Measurements from ENCODE around the gene PATE3. TPM values are rescaled to one million over a fixed set of nuclear protein-coding genes. Genes with fewer than 3 reads are reported as not detected.

Gene PATE3, protein sequence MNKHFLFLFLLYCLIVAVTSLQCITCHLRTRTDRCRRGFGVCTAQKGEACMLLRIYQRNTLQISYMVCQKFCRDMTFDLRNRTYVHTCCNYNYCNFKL
- total RNA-seq (2013; cell fraction: nucleolus; rRNA removed) = not detected in 2 replicates
- not detected in 2 replicates for total RNA-seq (2014; rRNA removed)
- not detected in 2 replicates for total RNA-seq (2014; rRNA removed; fragmentation: Illumina TruSeq; extraction: Trizol)
- total RNA-seq (2021) = not detected in 2 replicates
- polyA plus RNA-seq (2011; ENCODE audit: low read depth) = not detected
- not detected in 2 replicates for polyA plus RNA-seq (2011; rRNA removed)
- polyA plus RNA-seq (2011; cell fraction: cytosol; rRNA removed) = not detected in 2 replicates
- not detected in 2 replicates for polyA plus RNA-seq (2011; cell fraction: nucleus; rRNA removed)
- polyA plus RNA-seq (2012) = not detected in 2 replicates
- polyA plus RNA-seq (2014; fragmentation: Illumina TruSeq; extraction: Trizol) = not detected in 2 replicates
- polyA plus RNA-seq (2014; fragmentation: Nextera tagmentation; extraction: Ambion mirVana) = not detected
- not detected in 2 replicates for polyA plus RNA-seq (2014; rRNA removed)
- not detected for polyA plus RNA-seq (2016; fragmentation: Nextera tagmentation; extraction: Ambion mirVana)
- not detected in 2 replicates for polyA minus RNA-seq (2011; rRNA and poly(A)+ RNA removed)
- not detected in 2 replicates for polyA minus RNA-seq (2011; cell fraction: cytosol; rRNA and poly(A)+ RNA removed)
- polyA minus RNA-seq (2011; cell fraction: nucleus; rRNA and poly(A)+ RNA removed) = not detected in 2 replicates
- not detected for Bru-seq, nascent RNA
- BruChase-seq, experiment 1, labeled RNA remaining after a 6-hour chase = not detected
- BruChase-seq, experiment 2, labeled RNA remaining after a 2-hour chase = not detected
- long read RNA-seq, experiment 1 = 0 reads
- long read RNA-seq, experiment 2 = 0 reads

DNA sequence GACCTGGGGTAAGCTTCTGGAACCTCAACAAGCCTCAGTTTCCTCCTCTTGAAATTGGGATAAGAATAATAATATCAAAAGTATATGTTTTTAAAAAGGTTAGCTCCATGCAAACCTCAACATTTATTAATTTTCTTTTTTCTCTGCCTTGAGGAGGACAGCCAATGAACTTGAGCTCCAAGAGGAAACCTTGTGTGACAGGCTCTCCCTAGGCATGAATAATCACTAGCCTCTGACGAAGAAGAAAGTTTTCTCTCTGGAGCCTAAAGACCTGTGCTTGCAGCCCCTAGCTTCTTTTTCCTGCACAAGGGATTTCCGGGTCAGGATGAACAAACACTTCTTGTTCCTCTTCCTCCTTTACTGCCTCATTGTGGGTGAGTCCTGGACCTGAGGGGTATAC lies at the start of gene PATE3:
TSS of gene PATE3 (plus strand) at position 301 of the 400 bp plus-strand sequence. CDS start at position 326, 25 bp downstream.
- BruUV-seq (replicated peaks) = no TSS peak
- Histone ChIP-seq H3K4me1 (ENCODE audit: control insufficient read depth, insufficient read depth, low read length) (no peaks in the 10 kb centered on the region), H3K4me2 (ENCODE audit: control insufficient read depth, insufficient read depth) (no peak within 1 kb of the TSS), H3K4me3 (no peak within 1 kb of the TSS), H3K79me2 (ENCODE audit: control insufficient read depth, insufficient read depth, low read length) (no peaks in the 10 kb centered on the region), H3K36me3 (ENCODE audit: control insufficient read depth in 2 of 2, insufficient read depth in 2 of 2, low read length in 1 of 2) (no peaks in the 10 kb centered on the region), H2AFZ (ENCODE audit: control insufficient read depth, low read depth, low read length) (no peak within 1 kb of the TSS), H3K27ac (ENCODE audit: control insufficient read depth, insufficient read depth) (no peak within 1 kb of the TSS), H3K9me3 (replicated peaks; ENCODE audit: control insufficient read depth, insufficient read depth, low read length) (no peaks in the 10 kb centered on the region), H3K9ac (ENCODE audit: control insufficient read depth, insufficient read depth, low read length) (no peak within 1 kb of the TSS), H3K27me3 (replicated peaks in 1 of 2; ENCODE audit: control insufficient read depth in 2 of 2, insufficient read depth in 2 of 2, low read length in 1 of 2) (no peaks in the 10 kb centered on the region), H4K20me1 (ENCODE audit: control insufficient read depth, insufficient read depth) (no peaks in the 10 kb centered on the region)
- intact Hi-C loops (cut with micrococcal nuclease; ENCODE audit: unreplicated experiment) (no loop called here), in situ Hi-C loops (cut with MboI) (no loop called here)
- POLR2A ChIA-PET = no interaction called here
- ATAC-seq (no peak), DNase-seq (ENCODE audit: low read depth, low spot score) (no peak), FAIRE-seq (no peak)
- TF ChIP-seq SMARCA5 (IDR thresholded peaks at IDR 0.05) (no peak), STAT1 (conservative IDR thresholded peaks at IDR 0.05) (no peak), KAT2A (conservative IDR thresholded peaks at IDR 0.05; ENCODE audit: control insufficient read depth, low read depth, low read length) (no peak), BCL11A (IDR thresholded peaks at IDR 0.05; ENCODE audit: low read depth, low read length) (no peak), RAD51 (IDR thresholded peaks at IDR 0.05) (no peak), TCF3 (IDR thresholded peaks at IDR 0.05; ENCODE audit: borderline replicate concordance, insufficient read depth, low read depth, low read length) (no peak), MEF2A (IDR thresholded peaks at IDR 0.05; ENCODE audit: insufficient read depth, low read depth, low read length) (no peak)
- TF ChIP-seq, protein P1, sequence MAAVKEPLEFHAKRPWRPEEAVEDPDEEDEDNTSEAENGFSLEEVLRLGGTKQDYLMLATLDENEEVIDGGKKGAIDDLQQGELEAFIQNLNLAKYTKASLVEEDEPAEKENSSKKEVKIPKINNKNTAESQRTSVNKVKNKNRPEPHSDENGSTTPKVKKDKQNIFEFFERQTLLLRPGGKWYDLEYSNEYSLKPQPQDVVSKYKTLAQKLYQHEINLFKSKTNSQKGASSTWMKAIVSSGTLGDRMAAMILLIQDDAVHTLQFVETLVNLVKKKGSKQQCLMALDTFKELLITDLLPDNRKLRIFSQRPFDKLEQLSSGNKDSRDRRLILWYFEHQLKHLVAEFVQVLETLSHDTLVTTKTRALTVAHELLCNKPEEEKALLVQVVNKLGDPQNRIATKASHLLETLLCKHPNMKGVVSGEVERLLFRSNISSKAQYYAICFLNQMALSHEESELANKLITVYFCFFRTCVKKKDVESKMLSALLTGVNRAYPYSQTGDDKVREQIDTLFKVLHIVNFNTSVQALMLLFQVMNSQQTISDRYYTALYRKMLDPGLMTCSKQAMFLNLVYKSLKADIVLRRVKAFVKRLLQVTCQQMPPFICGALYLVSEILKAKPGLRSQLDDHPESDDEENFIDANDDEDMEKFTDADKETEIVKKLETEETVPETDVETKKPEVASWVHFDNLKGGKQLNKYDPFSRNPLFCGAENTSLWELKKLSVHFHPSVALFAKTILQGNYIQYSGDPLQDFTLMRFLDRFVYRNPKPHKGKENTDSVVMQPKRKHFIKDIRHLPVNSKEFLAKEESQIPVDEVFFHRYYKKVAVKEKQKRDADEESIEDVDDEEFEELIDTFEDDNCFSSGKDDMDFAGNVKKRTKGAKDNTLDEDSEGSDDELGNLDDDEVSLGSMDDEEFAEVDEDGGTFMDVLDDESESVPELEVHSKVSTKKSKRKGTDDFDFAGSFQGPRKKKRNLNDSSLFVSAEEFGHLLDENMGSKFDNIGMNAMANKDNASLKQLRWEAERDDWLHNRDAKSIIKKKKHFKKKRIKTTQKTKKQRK (IDR thresholded peaks at IDR 0.05; ENCODE audit: low read depth, low read length) = no peak
- TF ChIP-seq, protein P2, sequence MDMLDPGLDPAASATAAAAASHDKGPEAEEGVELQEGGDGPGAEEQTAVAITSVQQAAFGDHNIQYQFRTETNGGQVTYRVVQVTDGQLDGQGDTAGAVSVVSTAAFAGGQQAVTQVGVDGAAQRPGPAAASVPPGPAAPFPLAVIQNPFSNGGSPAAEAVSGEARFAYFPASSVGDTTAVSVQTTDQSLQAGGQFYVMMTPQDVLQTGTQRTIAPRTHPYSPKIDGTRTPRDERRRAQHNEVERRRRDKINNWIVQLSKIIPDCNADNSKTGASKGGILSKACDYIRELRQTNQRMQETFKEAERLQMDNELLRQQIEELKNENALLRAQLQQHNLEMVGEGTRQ (IDR thresholded peaks at IDR 0.05; ENCODE audit: borderline replicate concordance, low read depth, low read length) = no peak
- TF ChIP-seq, protein P3, sequence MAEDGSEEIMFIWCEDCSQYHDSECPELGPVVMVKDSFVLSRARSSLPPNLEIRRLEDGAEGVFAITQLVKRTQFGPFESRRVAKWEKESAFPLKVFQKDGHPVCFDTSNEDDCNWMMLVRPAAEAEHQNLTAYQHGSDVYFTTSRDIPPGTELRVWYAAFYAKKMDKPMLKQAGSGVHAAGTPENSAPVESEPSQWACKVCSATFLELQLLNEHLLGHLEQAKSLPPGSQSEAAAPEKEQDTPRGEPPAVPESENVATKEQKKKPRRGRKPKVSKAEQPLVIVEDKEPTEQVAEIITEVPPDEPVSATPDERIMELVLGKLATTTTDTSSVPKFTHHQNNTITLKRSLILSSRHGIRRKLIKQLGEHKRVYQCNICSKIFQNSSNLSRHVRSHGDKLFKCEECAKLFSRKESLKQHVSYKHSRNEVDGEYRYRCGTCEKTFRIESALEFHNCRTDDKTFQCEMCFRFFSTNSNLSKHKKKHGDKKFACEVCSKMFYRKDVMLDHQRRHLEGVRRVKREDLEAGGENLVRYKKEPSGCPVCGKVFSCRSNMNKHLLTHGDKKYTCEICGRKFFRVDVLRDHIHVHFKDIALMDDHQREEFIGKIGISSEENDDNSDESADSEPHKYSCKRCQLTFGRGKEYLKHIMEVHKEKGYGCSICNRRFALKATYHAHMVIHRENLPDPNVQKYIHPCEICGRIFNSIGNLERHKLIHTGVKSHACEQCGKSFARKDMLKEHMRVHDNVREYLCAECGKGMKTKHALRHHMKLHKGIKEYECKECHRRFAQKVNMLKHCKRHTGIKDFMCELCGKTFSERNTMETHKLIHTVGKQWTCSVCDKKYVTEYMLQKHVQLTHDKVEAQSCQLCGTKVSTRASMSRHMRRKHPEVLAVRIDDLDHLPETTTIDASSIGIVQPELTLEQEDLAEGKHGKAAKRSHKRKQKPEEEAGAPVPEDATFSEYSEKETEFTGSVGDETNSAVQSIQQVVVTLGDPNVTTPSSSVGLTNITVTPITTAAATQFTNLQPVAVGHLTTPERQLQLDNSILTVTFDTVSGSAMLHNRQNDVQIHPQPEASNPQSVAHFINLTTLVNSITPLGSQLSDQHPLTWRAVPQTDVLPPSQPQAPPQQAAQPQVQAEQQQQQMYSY (CRISPR knock-in tag; IDR thresholded peaks at IDR 0.05) = no peak
- TF ChIP-seq, protein P4, sequence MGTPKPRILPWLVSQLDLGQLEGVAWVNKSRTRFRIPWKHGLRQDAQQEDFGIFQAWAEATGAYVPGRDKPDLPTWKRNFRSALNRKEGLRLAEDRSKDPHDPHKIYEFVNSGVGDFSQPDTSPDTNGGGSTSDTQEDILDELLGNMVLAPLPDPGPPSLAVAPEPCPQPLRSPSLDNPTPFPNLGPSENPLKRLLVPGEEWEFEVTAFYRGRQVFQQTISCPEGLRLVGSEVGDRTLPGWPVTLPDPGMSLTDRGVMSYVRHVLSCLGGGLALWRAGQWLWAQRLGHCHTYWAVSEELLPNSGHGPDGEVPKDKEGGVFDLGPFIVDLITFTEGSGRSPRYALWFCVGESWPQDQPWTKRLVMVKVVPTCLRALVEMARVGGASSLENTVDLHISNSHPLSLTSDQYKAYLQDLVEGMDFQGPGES (IDR thresholded peaks at IDR 0.05) = no peak
- TF ChIP-seq, protein P5, sequence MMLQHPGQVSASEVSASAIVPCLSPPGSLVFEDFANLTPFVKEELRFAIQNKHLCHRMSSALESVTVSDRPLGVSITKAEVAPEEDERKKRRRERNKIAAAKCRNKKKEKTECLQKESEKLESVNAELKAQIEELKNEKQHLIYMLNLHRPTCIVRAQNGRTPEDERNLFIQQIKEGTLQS (IDR thresholded peaks at IDR 0.05; ENCODE audit: borderline replicate concordance, extremely low read depth, low read depth, low read length) = no peak
- SMC1A ChIA-PET (ENCODE audit: uncharacterized antibody, unreplicated experiment) = no interaction called here
- CTCF ChIA-PET = no interaction called here
- RAD21 ChIA-PET (ENCODE audit: unreplicated experiment) = no interaction called here
- 0% methylated on average over 2 of the region's 2 CpGs for WGBS (ENCODE audit: insufficient coverage, insufficient replicate concordance, low lambda C conversion rate, missing lambda C conversion rate)
